Spleen (tissue), 7 donors: ENCODE data around the gene ANGPTL2.

ENCODE experiments used
- CTCF ChIP-seq, 11 experiments: fragments of 200-600 bp in 7 of 11; fragments of 450-650 bp in 4 of 11; sonication (generic) in 4 of 11; IDR thresholded peaks in 8 of 11; conservative IDR thresholded peaks in 3 of 11; 1 replicate in 7 of 11; 2 replicates in 4 of 11; pipeline versions ENCODE4 v1.4.0 to v1.8.0; 2016 to 2021; ENCODE audit warnings: antibody characterized with exemption in 11 of 11, inconsistent platforms in 4 of 11, mild to moderate bottlenecking in 1 of 11
- POLR2A ChIP-seq, 3 donors: fragments of 450-650 bp; IDR thresholded peaks; one replicate each; pipeline ENCODE4 v1.5.1; 2017; ENCODE audit warnings: antibody characterized with exemption in 3 of 3, mild to moderate bottlenecking in 1 of 3
- donor health status: DM: no; HTN: no; CAD: no; lungs with moderate emphysema.
- donor health status: DM: no; HTN: no; CAD: no.
- donor health status: DM: no; HTN: no; CAD: no.

- no peak for TF ChIP-seq CTCF (IDR thresholded peaks at IDR 0.05 in 8 of 11, conservative IDR thresholded peaks at IDR 0.05 in 3 of 11)
- TF ChIP-seq POLR2A (IDR thresholded peaks at IDR 0.05), result no peak
Observed at GRCh38 chr9:127087411-127087810, 35.0 kb downstream of the ANGPTL2 start.
